HL-60 (cell line): ENCODE results near the gene CDC42BPB.

ENCODE experiments used
- DNase-seq, 2 experiments: peaks; one replicate each; pipeline ENCODE4 v3.0.0-alpha.2; 2010 to 2020; ENCODE audit warnings: low read depth in 1 of 2, low spot score in 1 of 2
- H3K27ac ChIP-seq: fragments of 250-450 bp; sonication (Bioruptor Pico); replicated peaks from 2 replicates; pipeline ENCODE4 v1.5.1; 2020; ENCODE audit warnings: mild to moderate bottlenecking, moderate library complexity
- H3K27me3 ChIP-seq: fragments of 250-450 bp; sonication (Bioruptor Pico); 2 replicates; pipeline ENCODE4 v1.5.1; 2021; ENCODE audit warnings: mild to moderate bottlenecking, moderate library complexity; ENCODE audit not compliant: insufficient read depth, poor library complexity, severe bottlenecking
- H3K4me3 ChIP-seq: replicated peaks from 2 replicates; pipeline ENCODE4 v1.5.1; 2011; ENCODE audit warnings: mild to moderate bottlenecking, control low read depth, low read length; ENCODE audit not compliant: insufficient read depth
- GABPA ChIP-seq: IDR thresholded peaks from 2 replicates; pipeline ENCODE4 v1.6.1; 2012; ENCODE audit warnings: low read depth
- POLR2AphosphoS5 ChIP-seq: IDR thresholded peaks from 2 replicates; pipeline ENCODE4 v1.6.1; 2012; ENCODE audit warnings: low read depth
- REST ChIP-seq: IDR thresholded peaks from 2 replicates; pipeline ENCODE4 v1.6.1; 2012; ENCODE audit warnings: low read depth; ENCODE audit not compliant: insufficient replicate concordance
- SPI1 ChIP-seq: IDR thresholded peaks from 2 replicates; pipeline ENCODE4 v1.6.1; 2012; ENCODE audit warnings: low read depth, mild to moderate bottlenecking, borderline replicate concordance
- TF ChIP-seq, protein P1 (sequence below): IDR thresholded peaks from one replicate; pipeline ENCODE4 v1.5.1; 2011; ENCODE audit warnings: low read length, control low read depth, inconsistent platforms; ENCODE audit not compliant: insufficient read depth

Gene CDC42BPB

DNA sequence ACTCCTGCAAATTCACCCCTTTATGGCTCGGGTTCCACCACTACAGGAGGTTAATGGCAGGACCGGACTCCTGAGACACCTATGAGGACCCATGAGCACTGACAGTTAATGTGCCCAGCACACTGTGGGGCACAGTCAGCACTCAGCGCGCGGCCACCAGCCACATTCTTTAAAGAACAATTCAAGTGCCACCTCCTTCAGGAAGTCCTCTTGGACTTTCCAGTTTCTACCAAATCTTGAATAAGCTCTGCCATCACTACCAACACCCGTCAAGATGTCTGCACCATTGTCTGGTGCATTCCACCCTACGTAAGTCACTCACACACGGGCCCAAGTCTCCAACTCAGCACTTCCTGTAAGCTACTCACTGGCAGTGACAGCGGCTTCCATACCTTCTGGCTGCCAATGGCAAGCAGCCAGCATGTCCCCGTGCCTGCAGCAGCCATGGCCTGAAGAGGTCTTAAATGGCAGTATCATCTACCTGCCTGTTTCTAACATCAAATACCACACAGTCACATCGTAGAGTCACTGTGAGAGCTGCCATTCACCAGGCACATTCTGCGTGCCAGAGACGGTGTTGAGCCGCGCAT lies 48.5 kb downstream of the CDC42BPB start:
- H3K4me3 ChIP-seq: no peak overlapping the region
- no peak for TF ChIP-seq GABPA
- no peaks in the 10 kb centered on the region for H3K27me3 ChIP-seq
- H3K27ac ChIP-seq: no peak overlapping the region
- DNase-seq: no peak

GRCh38 chr14:103008126-103008525 lies 49.2 kb downstream of the CDC42BPB start:
- Histone ChIP-seq H3K27ac (no peak overlapping the region), H3K27me3 (no peaks in the 10 kb centered on the region), H3K4me3 (no peak overlapping the region)
- TF ChIP-seq GABPA: no peak
- no peak for TF ChIP-seq REST
- DNase-seq: no peak

- Histone ChIP-seq H3K27me3 (no peaks in the 10 kb centered on the region), H3K4me3 (no peak overlapping the region), H3K27ac (no peak overlapping the region)
- no peak for DNase-seq
- TF ChIP-seq POLR2AphosphoS5 (no peak), GABPA (no peak), SPI1 (no peak), REST (no peak)
- TF ChIP-seq, protein P1, sequence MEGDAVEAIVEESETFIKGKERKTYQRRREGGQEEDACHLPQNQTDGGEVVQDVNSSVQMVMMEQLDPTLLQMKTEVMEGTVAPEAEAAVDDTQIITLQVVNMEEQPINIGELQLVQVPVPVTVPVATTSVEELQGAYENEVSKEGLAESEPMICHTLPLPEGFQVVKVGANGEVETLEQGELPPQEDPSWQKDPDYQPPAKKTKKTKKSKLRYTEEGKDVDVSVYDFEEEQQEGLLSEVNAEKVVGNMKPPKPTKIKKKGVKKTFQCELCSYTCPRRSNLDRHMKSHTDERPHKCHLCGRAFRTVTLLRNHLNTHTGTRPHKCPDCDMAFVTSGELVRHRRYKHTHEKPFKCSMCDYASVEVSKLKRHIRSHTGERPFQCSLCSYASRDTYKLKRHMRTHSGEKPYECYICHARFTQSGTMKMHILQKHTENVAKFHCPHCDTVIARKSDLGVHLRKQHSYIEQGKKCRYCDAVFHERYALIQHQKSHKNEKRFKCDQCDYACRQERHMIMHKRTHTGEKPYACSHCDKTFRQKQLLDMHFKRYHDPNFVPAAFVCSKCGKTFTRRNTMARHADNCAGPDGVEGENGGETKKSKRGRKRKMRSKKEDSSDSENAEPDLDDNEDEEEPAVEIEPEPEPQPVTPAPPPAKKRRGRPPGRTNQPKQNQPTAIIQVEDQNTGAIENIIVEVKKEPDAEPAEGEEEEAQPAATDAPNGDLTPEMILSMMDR: no peak
Measured at GRCh38 chr14:103007555-103007954, 49.8 kb downstream of the CDC42BPB start.

DNA sequence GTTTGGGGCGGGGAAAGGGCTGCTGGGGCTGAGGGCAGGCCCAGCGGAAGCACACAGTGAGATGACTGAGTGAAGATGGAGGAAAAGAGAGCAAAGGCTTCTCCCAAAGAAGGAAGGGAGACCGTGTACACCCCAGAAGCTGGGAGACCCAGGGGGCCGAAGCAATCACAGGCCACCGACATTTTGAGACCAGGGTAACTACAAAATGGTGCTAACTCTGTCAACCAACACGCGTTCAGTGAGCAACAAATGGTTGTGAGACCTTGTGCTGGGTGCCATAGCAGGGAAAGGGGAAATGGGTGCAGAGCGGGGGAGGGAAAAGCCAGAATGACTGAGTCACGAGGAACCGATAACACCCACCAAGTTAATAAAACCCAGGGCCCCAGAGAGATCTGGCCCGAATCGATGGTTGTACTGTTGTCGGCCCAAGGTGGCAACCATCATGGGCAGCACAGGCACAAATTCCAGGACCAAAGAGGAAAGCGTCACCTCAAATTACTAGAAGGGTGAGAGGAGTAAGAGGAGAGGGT lies 50.3 kb downstream of the CDC42BPB start:
- no peak overlapping the region for H3K4me3 ChIP-seq
- H3K27me3 ChIP-seq: no peaks in the 10 kb centered on the region
- no peak overlapping the region for H3K27ac ChIP-seq
- no peak for TF ChIP-seq POLR2AphosphoS5
- TF ChIP-seq, protein P1: no peak
- no peak for TF ChIP-seq REST
- TF ChIP-seq SPI1: no peak
- TF ChIP-seq GABPA: no peak
- no peak for DNase-seq
